Left renal cortex interstitium (tissue), 4 donors: Measurements from ENCODE around the gene MLLT6. TPM values are rescaled to one million over a fixed set of nuclear protein-coding genes. Genes with fewer than 3 reads are reported as not detected.

ENCODE experiments used
- DNase-seq, 4 donors: peaks; one replicate each; pipeline ENCODE4 v3.0.0-alpha.2; 2013; ENCODE audit warnings: low read depth in 4 of 4, low spot score in 2 of 4, missing footprints in 1 of 4
- polyA plus RNA-seq, 4 donors: library from polyadenylated mRNA; unstranded; fragments of 120-200 nt; gene quantifications; one replicate each; pipeline ENCODE4 v1.2.1, GENCODE V29; 2013; ENCODE audit not compliant: insufficient read length in 4 of 4

MLLT6 gene
- polyA plus RNA-seq, 4 donors = 57.8 to 152 (median 104) TPM

DNA sequence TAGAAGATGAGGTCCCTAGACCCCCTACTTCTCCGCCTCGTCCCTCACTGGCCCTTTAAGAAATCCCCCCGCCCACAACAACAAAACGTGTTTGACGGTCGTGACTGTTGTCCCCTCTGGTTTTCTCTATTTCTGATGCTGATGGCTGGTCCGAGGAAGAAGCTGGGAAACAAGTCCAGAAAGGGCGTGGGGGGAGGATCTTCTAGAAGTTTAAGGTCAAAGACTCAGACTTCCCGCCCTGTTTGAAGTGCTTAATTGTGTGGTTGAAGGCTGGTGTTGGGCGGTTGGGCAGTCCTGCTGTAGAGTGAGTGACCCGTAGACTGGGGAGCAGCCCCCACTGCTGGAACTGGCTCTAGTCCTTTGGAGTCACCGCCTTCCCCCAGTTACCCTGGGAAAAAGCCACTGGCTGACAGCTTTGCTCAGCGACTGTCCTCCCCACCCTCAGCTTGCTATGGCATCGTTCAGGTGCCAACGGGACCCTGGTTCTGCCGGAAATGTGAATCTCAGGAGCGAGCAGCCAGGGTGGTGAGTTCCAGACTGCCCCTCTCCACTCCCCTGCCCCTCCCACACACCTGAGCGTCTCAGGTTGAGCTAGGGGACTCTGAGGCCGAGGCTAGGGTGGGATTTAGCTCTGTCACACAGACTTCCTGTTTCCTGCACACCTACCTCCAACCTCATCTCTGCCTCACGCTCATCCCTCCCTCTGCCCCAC lies 1.6 kb downstream of the MLLT6 start:
- no peak for DNase-seq

DNA sequence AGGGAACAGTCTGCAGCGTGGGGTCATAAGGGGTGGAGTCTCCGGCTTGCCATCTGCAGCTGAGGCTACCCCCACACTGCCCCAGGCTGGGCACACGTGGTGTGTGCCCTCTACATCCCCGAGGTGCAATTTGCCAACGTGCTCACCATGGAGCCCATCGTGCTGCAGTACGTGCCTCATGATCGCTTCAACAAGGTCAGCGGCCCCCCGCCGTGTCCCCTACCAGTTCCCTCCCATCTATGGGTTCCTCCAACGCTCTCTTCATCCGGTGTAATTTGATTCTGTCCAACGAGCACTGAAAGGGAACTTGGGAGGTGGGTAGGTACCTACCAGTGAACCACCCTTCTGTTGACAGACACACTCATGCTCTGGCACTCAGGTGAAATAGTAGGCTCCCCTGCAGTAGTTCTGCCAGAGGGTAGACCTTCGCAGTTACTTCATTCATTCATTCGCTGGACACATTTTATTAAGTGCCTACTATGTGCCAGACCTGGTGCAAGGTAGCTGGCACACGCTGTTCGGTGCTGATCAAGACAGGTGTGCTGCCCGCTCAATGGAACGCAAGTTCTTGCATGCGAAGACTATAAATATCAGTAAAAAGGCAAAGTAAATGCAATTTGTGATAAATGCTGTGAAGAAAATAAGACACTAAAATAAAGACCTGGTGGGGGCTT lies 2.7 kb downstream of the MLLT6 start:
- DNase-seq = no peak

DNA sequence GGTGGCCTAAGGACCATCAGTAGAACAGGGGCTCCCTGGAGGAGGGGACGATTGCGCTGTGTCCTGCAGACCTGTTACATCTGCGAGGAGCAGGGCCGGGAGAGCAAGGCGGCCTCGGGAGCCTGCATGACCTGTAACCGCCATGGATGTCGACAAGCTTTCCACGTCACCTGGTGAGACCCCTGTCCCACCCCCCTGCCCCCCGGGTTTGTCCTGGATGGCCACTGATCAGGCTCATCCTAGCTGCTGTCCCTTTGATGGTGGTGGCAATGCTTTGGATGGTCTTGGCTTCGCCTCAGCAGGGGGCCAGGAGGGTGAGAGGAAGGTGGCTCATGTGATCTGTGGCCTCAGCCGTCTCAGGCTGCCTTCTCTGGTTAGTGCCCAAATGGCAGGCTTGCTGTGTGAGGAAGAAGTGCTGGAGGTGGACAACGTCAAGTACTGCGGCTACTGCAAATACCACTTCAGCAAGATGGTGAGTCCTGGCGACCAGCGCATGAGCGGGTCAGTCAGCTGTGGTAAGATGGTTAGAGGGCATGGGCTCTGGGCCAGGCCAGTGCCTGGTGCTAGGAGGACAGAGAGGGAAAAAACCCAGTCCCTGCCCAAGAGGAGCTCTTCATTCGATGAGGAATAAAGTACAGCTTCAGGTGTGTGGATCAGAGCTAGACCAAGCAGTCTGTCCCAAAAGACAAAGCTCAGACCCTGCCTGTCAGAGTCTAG lies 4.2 kb downstream of the MLLT6 start:
- no peak for DNase-seq

DNA sequence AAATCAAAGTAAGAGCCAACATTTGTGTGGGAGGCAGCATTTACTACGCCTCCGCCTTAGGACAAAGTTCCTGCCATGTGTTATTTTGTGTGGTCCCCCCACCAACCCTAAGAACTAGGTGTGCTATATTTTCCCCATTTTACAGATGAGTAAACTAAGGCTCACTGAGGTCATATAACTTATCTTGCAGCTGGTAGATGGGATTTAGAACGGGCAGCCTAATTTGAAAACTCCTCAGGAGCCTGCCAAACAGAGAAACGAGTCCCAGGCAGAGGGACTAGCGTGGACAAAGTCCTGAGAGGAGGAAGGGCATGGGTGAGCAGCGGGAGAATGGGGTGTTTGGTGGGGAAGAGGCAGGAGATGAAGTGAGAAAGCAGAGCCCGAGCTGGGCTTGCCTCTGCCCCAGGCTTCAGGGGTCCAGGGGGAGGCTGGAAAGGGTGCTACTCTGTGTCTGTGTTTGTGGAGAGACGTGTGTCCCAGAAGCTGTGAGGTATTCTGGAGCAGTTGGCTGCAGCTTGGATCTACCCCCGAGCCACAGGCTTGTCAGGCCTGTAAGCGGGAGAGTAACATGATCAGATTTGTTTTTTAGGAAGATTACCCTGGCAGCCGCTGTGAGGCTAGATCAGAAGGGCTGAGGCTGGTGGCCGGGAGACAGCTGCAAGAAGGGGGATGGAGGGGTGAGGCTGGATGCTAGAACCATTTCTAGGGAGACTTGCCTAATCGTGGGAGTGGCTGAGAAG lies 5.0 kb downstream of the MLLT6 start:
- no peak for DNase-seq

DNA sequence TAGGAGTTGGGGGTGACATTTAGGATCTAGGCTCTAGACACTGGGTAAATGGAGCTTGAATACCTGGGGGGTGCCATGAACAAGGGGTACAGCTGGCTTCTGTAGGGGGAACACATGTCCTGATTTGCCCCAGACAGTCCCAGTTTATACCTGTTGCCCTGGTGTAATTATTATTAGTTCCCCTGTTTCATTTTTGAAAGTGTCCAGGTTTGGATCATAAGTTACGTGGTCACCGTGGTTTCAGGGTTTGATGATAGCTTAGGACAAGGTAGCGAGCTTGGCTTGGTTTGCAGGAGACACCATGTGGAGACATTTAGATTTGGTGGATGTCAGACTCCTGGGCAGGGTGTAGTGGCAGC lies 5.5 kb downstream of the MLLT6 start:
- no peak for DNase-seq

DNA sequence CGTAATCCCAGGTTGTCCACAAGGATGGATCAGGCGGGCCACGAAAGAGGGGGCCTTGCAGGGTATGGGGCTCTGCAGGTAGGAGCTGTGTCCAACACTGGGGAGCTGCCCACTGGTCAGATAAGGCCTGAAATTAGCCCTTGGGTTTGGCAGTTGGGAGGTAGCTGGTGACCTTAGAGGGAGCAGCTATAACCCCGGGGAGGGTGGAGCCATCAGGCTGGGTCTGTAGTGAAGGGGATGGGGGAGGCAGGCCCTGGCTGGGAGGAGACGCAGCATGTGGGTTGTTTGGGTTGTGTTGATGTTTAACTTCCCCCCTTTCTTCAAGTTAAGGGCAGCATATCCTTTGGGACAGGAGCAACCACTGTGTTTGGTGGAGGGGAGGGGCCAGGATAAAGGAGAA lies 5.9 kb downstream of the MLLT6 start:
- DNase-seq = no peak

DNA sequence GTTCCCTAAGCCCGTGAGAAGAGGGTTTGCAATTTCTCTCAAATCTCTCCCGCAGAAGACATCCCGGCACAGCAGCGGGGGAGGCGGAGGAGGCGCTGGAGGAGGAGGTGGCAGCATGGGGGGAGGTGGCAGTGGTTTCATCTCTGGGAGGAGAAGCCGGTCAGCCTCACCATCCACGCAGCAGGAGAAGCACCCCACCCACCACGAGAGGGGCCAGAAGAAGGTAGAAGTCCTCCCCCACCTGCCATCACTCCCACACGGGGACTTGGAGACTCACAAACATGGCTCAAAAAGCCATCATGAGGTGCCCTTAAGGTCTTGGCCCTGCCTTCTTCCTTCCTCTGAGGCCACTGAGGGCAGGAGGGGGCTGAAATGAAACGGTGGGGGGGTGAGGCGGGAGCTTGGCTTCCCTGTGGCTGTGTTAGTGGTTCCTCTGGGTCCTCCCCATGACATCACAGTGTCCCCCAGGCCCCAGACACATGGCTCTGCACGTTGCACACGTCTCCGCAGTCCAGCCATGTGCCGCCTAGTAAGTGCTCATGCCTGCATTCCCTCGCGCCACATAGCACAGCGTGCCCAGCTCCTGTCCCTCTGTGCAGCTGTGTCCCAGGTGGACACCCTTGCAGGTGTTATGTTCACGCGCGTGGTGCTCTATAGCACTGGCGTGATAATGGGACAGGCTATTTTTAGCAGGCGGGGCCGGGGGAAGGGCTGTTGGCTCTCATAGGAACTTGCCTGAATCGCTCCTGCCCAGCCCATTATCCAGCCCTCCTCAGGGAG lies 6.9 kb downstream of the MLLT6 start:
- DNase-seq = no peak

DNA sequence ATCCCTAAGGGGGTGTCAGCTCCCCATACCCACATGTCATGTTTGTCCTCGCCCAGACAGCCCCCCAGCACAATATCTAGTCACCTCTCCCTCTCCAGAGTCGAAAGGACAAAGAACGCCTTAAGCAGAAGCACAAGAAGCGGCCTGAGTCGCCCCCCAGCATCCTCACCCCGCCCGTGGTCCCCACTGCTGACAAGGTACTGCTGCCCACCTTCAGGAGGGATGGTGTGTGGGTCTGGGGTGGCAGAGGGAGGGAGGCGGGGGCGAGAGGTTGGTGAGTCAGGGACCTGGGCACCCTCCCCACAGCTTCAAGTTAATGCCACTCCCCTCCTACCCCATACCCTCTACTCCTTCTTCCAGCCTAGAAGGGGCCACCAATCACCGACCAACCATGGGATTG lies 7.5 kb downstream of the MLLT6 start:
- DNase-seq = no peak

DNA sequence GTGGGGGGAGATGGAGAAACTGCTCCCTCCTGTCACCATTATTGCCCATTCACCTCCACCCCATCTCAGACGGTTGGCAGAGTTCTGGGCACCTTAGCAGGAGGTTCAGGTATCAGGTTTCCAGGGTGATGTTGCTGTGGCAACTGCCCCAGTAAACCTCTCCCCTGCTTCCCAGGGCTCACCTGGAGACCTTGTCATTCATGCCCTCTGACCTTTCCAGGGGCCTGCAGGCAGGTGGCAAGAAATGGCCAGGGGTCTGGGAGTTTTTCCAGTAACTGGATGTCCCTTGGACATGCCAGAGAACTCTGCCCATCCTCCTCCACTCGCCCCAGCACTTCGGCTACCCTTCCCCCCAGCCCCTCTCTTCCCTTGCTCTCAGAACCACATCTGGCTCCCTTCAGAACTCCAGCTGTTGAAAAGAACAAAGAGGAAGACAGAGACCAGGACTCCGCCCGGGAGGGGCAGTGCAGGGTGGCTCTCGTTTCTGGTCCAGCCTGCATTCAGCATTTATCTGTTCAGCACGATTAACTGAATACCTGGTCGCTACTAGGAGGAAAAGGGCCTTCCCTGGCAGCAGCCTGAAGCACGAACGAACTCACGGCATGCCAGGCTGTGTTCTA lies 8.5 kb downstream of the MLLT6 start:
- DNase-seq = no peak

DNA sequence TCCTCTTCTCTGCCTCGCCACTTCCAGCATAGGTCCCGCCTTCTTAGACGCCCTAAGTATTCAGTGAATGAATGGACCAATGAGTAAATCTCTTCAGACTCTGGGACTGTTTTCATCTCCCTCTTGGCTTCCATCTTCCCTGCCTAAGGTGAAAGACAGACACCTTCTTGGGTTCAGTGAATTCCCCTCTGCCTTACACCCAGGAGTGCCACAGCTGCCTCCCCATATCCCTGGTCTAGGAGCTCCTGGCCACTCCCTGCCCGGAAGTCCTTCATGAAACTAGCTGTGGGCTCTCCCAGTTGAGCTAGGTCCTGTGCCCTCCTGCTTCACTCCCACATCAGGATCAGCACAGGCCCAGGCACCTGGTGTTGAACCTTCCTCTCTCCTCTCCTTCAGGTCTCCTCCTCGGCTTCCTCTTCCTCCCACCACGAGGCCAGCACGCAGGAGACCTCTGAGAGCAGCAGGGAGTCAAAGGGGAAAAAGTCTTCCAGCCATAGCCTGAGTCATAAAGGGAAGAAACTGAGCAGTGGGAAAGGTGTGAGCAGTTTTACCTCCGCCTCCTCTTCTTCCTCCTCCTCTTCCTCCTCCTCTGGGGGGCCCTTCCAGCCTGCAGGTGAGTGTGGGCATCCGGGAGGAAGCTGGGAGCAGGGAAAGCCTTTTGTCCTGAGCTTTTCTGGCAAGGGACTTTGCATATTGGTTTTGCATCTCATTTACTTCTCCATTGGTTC lies 10.3 kb downstream of the MLLT6 start:
- no peak for DNase-seq

DNA sequence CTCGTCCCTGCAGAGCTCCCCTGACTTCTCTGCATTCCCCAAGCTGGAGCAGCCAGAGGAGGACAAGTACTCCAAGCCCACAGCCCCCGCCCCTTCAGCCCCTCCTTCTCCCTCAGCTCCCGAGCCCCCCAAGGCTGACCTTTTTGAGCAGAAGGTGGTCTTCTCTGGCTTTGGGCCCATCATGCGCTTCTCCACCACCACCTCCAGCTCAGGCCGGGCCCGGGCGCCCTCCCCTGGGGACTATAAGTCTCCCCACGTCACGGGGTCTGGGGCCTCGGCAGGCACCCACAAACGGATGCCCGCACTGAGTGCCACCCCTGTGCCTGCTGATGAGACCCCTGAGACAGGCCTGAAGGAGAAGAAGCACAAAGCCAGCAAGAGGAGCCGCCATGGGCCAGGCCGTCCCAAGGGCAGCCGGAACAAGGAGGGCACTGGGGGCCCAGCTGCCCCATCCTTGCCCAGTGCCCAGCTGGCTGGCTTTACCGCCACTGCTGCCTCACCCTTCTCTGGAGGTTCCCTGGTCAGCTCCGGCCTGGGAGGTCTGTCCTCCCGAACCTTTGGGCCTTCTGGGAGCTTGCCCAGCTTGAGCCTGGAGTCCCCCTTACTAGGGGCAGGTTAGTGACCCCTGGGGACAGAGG lies 11.4 kb downstream of the MLLT6 start:
- no peak for DNase-seq

DNA sequence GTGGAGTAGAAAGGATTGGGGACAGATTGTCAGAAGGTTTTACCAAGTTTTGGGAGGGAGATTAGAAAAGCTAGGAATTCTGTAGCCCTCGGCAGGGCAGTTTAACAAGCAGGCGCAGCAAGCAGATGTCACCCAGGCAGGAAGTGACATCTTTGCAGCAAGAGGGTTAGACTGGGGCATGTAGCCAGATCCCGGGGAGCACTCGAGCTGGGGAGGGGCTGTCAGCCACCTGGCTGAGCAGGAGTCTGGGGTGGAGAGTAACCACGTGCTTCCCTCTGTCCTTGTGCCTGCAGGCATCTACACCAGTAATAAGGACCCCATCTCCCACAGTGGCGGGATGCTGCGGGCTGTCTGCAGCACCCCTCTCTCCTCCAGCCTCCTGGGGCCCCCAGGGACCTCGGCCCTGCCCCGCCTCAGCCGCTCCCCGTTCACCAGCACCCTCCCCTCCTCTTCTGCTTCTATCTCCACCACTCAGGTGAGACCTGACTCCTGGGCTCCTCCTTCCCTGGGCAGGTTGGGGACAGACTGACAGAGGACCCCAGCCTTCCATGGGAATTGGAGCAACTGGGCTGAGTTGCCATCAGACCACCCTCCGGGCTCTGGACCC lies 12.2 kb downstream of the MLLT6 start:
- no peak for DNase-seq

DNA sequence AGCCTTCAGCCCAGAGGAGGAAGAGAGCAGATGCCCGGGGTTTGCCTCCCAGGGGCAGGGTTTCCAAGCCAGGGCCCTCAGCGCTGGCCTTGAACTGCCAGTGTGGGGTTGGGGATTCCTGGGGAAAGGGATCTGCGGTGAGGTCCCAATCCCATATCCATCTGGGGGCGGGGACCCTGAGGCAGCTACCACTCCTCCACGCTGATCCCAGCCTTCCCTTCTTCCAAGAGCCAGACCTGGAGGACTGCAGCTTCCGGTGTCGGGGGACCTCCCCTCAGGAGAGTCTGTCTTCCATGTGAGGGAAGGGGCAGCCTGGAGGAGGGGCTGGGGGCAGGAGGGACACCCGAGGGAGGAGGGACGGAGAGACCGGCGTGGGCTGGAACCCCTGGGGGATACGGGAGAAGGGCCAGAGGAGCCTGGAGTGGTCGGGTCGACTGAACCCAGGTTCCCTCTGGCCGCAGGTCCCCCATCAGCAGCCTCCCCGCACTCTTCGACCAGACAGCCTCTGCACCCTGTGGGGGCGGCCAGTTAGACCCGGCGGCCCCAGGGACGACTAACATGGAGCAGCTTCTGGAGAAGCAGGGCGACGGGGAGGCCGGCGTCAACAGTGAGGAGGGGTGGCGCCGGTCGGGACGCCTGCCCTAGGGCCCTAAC lies 14.3 kb downstream of the MLLT6 start:
- DNase-seq = no peak

DNA sequence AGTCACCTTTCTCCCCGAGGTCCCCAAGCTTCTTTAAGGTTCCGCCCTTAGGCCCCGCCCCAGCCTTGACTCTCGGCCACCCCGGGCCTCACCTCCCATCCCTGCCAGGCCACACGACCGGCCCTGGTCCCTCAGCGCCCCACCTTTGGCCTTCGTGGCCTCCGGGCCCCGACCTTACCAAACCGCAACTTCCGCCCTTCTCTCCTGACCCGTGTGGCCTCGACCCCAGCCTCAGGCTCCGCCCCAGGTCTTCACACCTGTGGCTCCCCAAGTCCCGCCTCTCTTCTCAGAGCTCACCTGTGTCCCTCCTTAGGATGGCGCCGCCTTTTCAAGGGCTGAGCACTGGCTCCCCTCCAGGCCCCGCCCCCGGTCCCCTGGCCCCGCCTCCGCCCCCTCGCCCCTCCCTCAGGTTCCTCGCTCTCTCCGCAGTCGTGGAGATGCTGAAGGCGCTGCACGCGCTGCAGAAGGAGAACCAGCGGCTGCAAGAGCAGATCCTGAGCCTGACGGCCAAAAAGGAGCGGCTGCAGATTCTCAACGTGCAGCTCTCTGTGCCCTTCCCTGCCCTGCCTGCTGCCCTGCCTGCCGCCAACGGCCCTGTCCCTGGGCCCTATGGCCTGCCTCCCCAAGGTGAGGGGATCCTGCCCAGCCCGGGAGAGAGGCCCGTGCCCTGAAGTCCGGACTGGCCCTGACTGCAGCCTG lies 15.0 kb downstream of the MLLT6 start:
- no peak for DNase-seq

DNA sequence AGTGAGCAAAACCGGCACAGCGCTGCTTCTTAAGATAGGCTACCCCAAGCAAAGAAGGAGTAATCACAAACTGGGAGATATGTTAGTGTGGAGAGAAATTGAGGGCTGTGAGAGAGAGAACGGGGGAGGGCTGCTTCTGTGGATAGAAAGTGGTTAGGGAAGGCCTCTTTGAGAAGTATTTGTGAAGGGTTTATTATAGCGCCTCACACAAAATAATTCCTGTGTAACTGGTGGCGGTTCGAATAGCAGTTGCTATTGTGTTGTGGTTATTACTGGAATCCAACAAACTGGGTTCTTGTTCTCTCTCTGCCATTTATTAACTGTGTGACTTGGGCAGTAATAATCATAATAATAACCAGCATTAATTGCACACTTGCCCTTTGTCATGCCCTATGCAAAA lies 15.9 kb downstream of the MLLT6 start:
- DNase-seq = no peak

DNA sequence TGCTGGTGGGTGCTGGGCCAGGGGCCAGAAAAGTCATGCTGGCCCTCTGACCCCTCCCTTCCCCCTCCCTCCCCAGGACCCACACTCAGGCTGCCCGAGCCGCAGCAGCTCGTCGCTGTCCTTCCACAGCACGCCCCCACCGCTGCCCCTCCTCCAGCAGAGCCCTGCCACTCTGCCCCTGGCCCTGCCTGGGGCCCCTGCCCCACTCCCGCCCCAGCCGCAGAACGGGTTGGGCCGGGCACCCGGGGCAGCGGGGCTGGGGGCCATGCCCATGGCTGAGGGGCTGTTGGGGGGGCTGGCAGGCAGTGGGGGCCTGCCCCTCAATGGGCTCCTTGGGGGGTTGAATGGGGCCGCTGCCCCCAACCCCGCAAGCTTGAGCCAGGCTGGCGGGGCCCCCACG lies 16.7 kb downstream of the MLLT6 start:
- no peak for DNase-seq

DNA sequence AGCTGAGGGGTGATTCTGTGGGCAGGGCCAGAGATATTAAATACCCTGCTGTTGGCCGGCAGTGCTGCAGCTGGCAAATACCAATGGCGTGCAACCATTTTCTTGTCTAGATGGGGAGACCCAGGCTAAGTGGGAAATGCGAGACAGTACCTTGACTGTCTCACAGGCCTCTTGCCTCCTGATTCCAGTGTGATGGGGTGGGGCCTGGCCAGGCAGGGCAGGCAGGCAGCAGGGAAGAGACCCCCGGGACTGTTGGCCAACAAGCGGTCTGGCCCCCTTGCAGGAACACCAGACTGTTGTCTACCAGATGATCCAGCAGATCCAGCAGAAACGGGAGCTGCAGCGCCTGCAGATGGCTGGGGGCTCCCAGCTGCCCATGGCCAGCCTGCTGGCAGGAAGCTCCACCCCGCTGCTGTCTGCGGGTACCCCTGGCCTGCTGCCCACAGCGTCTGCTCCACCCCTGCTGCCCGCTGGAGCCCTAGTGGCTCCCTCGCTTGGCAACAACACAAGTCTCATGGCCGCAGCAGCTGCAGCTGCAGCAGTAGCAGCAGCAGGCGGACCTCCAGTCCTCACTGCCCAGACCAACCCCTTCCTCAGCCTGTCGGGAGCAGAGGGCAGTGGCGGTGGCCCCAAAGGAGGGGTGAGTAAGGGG lies 19.4 kb downstream of the MLLT6 start:
- DNase-seq = no peak
